Omental fat pad (tissue), 4 donors: ENCODE results near the gene PAIP2. TPM values are rescaled to one million over a fixed set of nuclear protein-coding genes. Genes with fewer than 3 reads are reported as not detected.
"Not testable (repeated sequence)": the region's sequence is repeated elsewhere in the genome, so short reads cannot be mapped to it uniquely, and the experiment has no call there.

Source experiments
- ATAC-seq: fragments of 150-250 bp; one replicate; pipeline ENCODE4 v1.9.1; 2016; ENCODE audit warnings: mild to moderate bottlenecking, moderate library complexity; ENCODE audit not compliant: low FRiP score
- DNase-seq: peaks from one replicate; pipeline ENCODE4 v3.0.0-alpha.2; 2019; ENCODE audit warnings: low spot score
- total RNA-seq, 4 donors: library from RNA; depleted of rRNA; stranded (reverse); fragments of >200 nt; gene quantifications; one replicate each; pipeline ENCODE4 v1.1.0, GENCODE V29; 2016
- TF ChIP-seq, protein P1 (sequence below), 3 donors: fragments of 450-650 bp; IDR thresholded peaks; one replicate each; pipeline ENCODE4 v1.5.1; 2016 to 2017; ENCODE audit warnings: antibody characterized with exemption in 3 of 3, mild to moderate bottlenecking in 3 of 3, moderate library complexity in 2 of 3

Gene PAIP2
- total RNA-seq, 4 donors from 2014 or later = 73.1 to 113 (median 103) TPM

GRCh38 chr5:139406963-139407362, 65.3 kb downstream of the PAIP2 start:
- TF ChIP-seq, protein P1, sequence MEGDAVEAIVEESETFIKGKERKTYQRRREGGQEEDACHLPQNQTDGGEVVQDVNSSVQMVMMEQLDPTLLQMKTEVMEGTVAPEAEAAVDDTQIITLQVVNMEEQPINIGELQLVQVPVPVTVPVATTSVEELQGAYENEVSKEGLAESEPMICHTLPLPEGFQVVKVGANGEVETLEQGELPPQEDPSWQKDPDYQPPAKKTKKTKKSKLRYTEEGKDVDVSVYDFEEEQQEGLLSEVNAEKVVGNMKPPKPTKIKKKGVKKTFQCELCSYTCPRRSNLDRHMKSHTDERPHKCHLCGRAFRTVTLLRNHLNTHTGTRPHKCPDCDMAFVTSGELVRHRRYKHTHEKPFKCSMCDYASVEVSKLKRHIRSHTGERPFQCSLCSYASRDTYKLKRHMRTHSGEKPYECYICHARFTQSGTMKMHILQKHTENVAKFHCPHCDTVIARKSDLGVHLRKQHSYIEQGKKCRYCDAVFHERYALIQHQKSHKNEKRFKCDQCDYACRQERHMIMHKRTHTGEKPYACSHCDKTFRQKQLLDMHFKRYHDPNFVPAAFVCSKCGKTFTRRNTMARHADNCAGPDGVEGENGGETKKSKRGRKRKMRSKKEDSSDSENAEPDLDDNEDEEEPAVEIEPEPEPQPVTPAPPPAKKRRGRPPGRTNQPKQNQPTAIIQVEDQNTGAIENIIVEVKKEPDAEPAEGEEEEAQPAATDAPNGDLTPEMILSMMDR (IDR thresholded peaks at IDR 0.05) = no peak
- ATAC-seq = no peak
- DNase-seq = no peak

GRCh38 chr5:139407517-139407916, 65.9 kb downstream of the PAIP2 start:
- no peak for DNase-seq
- TF ChIP-seq, protein P1 (IDR thresholded peaks at IDR 0.05) = no peak
- ATAC-seq = no peak

DNA sequence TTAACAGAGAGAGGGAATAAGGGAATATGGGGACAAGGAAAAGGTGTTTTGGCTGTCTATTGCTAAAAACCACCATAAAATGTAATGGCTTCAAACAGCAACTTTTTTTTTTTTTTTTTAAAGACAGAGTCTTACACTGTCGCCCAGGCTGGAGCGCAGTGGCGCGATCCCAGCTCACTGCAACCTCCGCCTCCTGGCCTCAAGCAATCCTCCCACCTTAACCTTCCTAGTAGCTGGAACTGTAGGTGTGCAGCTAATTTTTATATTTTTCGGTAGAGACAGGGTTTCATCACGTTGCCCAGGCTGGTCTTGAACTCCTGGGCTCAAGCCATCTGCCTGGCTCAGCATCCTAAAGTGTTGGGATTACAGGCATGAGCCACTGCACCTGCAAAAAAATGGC, 66.5 kb downstream of the PAIP2 start:
- no peak for DNase-seq
- ATAC-seq = no peak
- TF ChIP-seq, protein P1 (IDR thresholded peaks at IDR 0.05) = no peak

GRCh38 chr5:139409116-139409515, 67.5 kb downstream of the PAIP2 start:
- not testable (repeated sequence) for ATAC-seq, DNase-seq

DNA sequence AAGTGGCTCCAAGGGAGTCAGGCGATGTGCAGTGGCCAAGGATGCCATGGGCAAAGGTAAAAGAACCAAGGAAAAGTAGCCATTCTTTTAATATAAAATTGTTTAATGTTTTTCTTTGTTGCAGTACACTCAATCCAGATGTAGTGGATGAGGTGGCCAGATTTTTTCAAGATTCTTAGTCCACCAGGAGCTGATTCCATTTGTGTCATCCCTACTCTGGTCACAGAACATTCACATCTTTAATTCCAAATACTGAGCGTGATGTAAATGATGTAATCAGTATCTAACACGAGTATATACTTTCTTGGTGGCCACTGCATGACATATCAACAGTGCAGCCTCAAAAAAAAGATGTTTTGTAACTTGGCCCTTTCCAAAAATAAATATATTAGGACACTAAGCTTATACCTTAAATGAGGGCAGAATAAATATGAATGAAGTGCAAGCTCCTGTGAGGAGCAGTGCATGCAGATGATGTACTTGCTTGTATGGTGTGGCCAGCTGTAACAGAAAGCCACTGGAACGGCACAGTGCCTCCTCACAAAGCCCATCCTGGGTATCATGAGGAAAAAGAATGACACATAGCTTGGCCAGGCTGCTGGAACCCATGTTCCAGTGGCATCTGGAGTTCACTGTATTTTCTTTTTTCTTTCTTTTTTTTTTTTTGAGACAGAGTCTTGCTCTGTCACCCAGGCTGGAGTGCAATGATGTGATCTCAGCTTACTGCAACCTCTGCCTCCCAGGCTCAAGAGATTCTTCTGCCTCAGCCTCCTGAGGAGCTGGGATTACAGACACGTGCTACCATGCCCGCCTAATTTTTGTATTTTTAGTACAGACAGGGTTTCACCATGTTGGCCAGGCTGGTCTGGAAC, 68.7 kb downstream of the PAIP2 start:
- TF ChIP-seq, protein P1 (IDR thresholded peaks at IDR 0.05) = no peak
- no peak for DNase-seq
- no peak for ATAC-seq

- DNase-seq = no peak
- TF ChIP-seq, protein P1 (IDR thresholded peaks at IDR 0.05) = no peak
- ATAC-seq = no peak
Observed at GRCh38 chr5:139410993-139411828, 69.6 kb downstream of the PAIP2 start.

DNA sequence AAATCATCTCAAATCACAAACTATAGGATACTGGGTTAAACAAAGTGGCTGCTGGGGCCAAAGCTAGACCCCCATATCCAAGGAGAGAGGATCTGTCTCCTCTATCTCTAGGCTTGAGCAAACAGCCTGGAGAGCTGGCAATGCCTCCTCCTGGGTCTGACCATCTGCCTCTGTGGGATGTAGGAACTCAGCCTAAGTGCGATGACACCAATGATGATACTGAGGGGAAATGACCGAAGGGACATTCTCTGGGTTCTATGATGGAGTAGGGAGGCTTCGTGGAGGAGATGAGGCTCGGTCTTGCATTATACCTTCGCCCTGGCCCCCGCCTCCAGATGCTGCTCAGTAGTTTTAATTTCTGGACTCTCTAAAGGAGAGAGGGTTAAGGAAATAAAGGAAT, 71.5 kb downstream of the PAIP2 start:
- TF ChIP-seq, protein P1 (IDR thresholded peaks at IDR 0.05) = no peak
- DNase-seq = no peak
- no peak for ATAC-seq
